A549 treated with CORT108297 at 1 μM for 4 hours (cell line): ENCODE data around the gene STOX1. TPM values are rescaled to one million over a fixed set of nuclear protein-coding genes. Genes with fewer than 3 reads are reported as not detected.

ENCODE experiments used
- total RNA-seq: library from RNA; stranded (reverse); fragments of 200-300 nt; extraction: Qiagen RNA extraction; gene quantifications from 5 replicates; pipeline ENCODE4 v1.2.3, GENCODE V29; 2022

The STOX1 gene
- 0.61 to 0.87 TPM (median 0.68 TPM) in 5 replicates for total RNA-seq

GRCh38 chr10:68826764-68827591, at the start of gene STOX1:
TSS of gene STOX1 (plus strand) at chr10:68827531. CDS start at chr10:68827624, 93 bp downstream.

GRCh38 chr10:68901105-68901927, 74.0 kb downstream of the STOX1 start, which contains the start of gene DDX50:
TSS of gene DDX50 (plus strand) at chr10:68901315. CDS start at chr10:68901385, 70 bp downstream.

Other genes starting within 250 kb of the STOX1 start
- 57.2 to 89.9 TPM (median 60.1 TPM) in 5 replicates for gene CCAR1, start 106.3 kb upstream of the STOX1 start, total RNA-seq
- gene DDX50, start 73.8 kb downstream of the STOX1 start, total RNA-seq = 30.7 to 44.6 TPM (median 33.5 TPM) in 5 replicates
- gene DDX21, start 128.6 kb downstream of the STOX1 start, total RNA-seq = 113 to 164 TPM (median 128 TPM) in 5 replicates
- gene KIFBP, start 161.3 kb downstream of the STOX1 start, total RNA-seq = 35.4 to 47.8 TPM (median 39.8 TPM) in 5 replicates